ENCODE results near the gene RECQL5. TPM values are rescaled to one million over a fixed set of nuclear protein-coding genes. Genes with fewer than 3 reads are reported as not detected.
A peak's percentile ranks its signal among the peaks of the same experiment; 100 is the strongest.

The RECQL5 gene
- total and polyA plus RNA-seq, 2 of the 8 experiments (the other 6 are each of a cell fraction or from before 2014, with no cell fraction given) = 15.1 to 41.1 TPM

- H4K8ac ChIP-seq (ENCODE audit: extremely low read depth, insufficient read depth, low read length) = peak overlapping the region; percentile 3; the same call in 1 of the 2 replicates
- no peak overlapping the region for H3K23ac ChIP-seq (ENCODE audit: insufficient read length)
- H2BK20ac ChIP-seq (ENCODE audit: low read length) = no peak overlapping the region
- H3K9ac ChIP-seq (replicated peaks in 1 of 4; ENCODE audit: extremely low read depth in 1 of 4, low read depth in 3 of 4, low read length in 3 of 4) = peak overlapping the region in 1 of 4 experiments; percentile 23; a peak in 1 of 7 replicates
- POLR2A ChIA-PET (ENCODE audit: partially characterized antibody) = interaction anchor here (1.3 to 3.0 kb wide), 7 partner anchors 10 to 28 kb away, joined by 3 to 19 read pairs (median 4); partner anchors contain the start of gene SMIM5
- peak overlapping the region; percentile 68 for H4K91ac ChIP-seq (replicated peaks; ENCODE audit: insufficient read length, low read length)
- H3K4me3 ChIP-seq (ENCODE audit: extremely low read depth in 1 of 4, insufficient read depth in 2 of 4, low read depth in 3 of 4, low read length in 4 of 4) = no peak overlapping the region; a peak in 1 of 8 replicates
- no peak overlapping the region for H3K4ac ChIP-seq (replicated peaks; ENCODE audit: insufficient read length, low read depth, low read length)
- no peaks in the 10 kb centered on the region for H4K20me1 ChIP-seq (replicated peaks in 1 of 2; ENCODE audit: control insufficient read depth in 1 of 2, insufficient read depth in 2 of 2, low read length in 2 of 2)
- H2AK5ac ChIP-seq (ENCODE audit: low read depth, low read length) = no peak overlapping the region
- DNase-seq (ENCODE audit: low read depth in 1 of 2, low spot score in 2 of 2) (no peak), FAIRE-seq (no peak)
- H3K23me2 ChIP-seq (ENCODE audit: low read depth, low read length) = no peaks in the 10 kb centered on the region
- no peak for TF ChIP-seq KDM4A (IDR thresholded peaks at IDR 0.05; ENCODE audit: low read depth, low read length, severe bottlenecking)
- TF ChIP-seq ATF2 (IDR thresholded peaks at IDR 0.05; ENCODE audit: low read length) = no peak
- H2AFZ ChIP-seq (ENCODE audit: low read length) = no peak overlapping the region
- CTCF ChIA-PET (ENCODE audit: partially characterized antibody) = interaction anchor here (0.7 to 59.2 kb wide), 7 partner anchors 0 to 116 kb away, joined by 3 to 2200 read pairs (median 9); partner anchors contain the start of genes RECQL5, SAP30BP and SMIM5
- no peak overlapping the region for H2BK120ac ChIP-seq (replicated peaks; ENCODE audit: low read depth, low read length)
- H3K27ac ChIP-seq (ENCODE audit: low read depth, low read length) = peak overlapping the region; percentile 69; the same call in 1 of the 2 replicates
- no peaks in the 10 kb centered on the region for H3K27me3 ChIP-seq (replicated peaks in 1 of 4; ENCODE audit: control insufficient read depth in 3 of 4, extremely low read depth in 1 of 4, insufficient read depth in 3 of 4, low read length in 3 of 4)
- H2BK5ac ChIP-seq (ENCODE audit: low read depth, low read length) = peak overlapping the region; percentile 28; the same call in 1 of the 2 replicates
- WGBS, 2 experiments (ENCODE audit: extremely low coverage in 1 of 2, insufficient coverage in 1 of 2, insufficient read length in 1 of 2, insufficient replicate concordance in 2 of 2, low coverage in 1 of 2, low lambda C conversion rate in 2 of 2, missing lambda C conversion rate in 1 of 2) = 83% methylated on average over 7 of the region's 7 CpGs; no CpG with 5 or more reads in 1 of the 2 experiments
- no peaks in the 10 kb centered on the region for H3K9me3 ChIP-seq (ENCODE audit: insufficient read depth in 2 of 2, low read depth in 1 of 2, low read length in 1 of 2)
- peak overlapping the region; percentile 45; the same call in 1 of the 2 replicates for H2BK12ac ChIP-seq (ENCODE audit: low read depth, low read length)
- H3K56ac ChIP-seq (replicated peaks; ENCODE audit: insufficient read length, low read depth, low read length) = no peak overlapping the region
- H3K79me2 ChIP-seq (ENCODE audit: control insufficient read depth in 1 of 2, insufficient read depth in 2 of 2, low read length in 2 of 2) = no peaks in the 10 kb centered on the region; a peak in 1 of 4 replicates
- peaks cover 0 to under 1% (median 0%) of the 10 kb centered on the region in 4 experiments; a peak in 3 of 8 replicates for H3K36me3 ChIP-seq (ENCODE audit: control insufficient read depth in 2 of 4, insufficient read depth in 4 of 4, low read length in 3 of 4)
- peak overlapping the region; percentile 89 for H3K18ac ChIP-seq (ENCODE audit: extremely low read depth, low read length)
- peak overlapping the region; percentile 25 to 39; a peak in 1 of 4 replicates for H3K4me2 ChIP-seq (ENCODE audit: insufficient read depth in 1 of 2, low read depth in 2 of 2, low read length in 2 of 2)
- H4K5ac ChIP-seq (ENCODE audit: insufficient read length, low read depth, low read length) = no peak overlapping the region
- H3K4me1 ChIP-seq (replicated peaks in 1 of 4; ENCODE audit: control insufficient read depth in 3 of 4, insufficient read depth in 4 of 4, low read length in 3 of 4) = peaks cover 5 to 16% (median 10%) of the 10 kb centered on the region in 4 experiments
- no peak overlapping the region for H2BK15ac ChIP-seq (ENCODE audit: low read length)
- no peaks in the 10 kb centered on the region; the same call in 1 of the 2 replicates for H3K79me1 ChIP-seq (ENCODE audit: low read depth, low read length)
- no peak overlapping the region for H3K14ac ChIP-seq (ENCODE audit: insufficient read length)
Measured at GRCh38 chr17:75643643-75644017, 23.3 kb downstream of the RECQL5 start.

Measured in H1 (cell line).